Activated CD4-positive, CD25-positive, alpha-beta regulatory T cell (primary cell): ENCODE data around the gene OPALIN.
A peak's percentile ranks its signal among the peaks of the same experiment; 100 is the strongest.
"Not testable (repeated sequence)": the region's sequence is repeated elsewhere in the genome, so short reads cannot be mapped to it uniquely, and the experiment has no call there.

ENCODE experiments used
- DNase-seq, 4 experiments: peaks; one replicate each; lab custom pipeline; 2025; lab: John Stamatoyannopoulos, UW

The OPALIN gene

DNA sequence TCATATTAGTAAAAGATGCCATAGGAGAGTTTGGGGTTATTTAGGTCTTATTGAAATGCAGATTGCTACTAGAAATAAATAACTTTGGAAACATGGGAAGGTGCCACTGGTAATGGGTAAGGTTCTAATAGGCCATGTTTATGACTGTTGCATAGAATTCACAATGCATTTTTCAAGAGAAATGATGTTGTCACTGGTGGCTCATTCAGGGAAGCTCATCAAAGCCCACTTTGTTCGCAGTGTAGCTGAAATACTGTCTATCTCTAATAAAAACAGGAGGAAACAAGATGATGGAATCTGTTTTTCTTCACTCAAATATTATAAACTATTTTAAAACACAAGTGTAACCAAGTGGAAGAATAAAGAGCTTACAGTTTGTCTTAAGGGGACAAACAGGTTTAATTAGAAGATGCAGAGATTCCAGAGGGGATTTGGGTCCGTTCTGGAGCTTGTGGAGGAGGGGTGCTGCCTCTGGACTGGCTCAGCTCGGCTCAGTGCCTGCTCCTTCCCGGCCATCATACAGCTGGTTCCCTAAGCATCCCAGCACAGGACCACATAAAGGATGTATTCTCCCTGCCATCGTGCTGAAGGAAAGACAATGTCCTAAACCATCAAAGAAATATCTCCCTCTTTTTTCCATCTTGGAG lies 20.4 kb downstream of the OPALIN start:
- DNase-seq: no peak

DNA sequence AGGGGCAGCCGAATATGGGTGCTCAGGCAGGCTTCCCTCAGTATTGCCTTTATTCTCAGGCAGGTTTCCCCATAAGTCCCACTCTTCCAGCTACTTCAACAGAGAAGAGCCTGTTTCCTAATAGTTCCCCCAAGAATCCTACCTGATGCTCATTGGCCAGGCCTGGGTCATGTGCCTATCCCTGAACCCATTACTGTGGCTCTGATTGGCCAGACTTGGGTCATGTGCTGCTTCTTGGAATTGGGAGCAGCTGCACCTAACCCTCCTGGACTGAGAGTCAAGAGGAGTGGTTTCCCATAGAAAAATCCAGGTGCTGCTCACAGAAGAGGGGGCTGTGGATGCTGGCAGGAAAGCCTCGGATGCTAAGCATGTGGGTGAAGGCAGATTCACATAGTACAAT lies 21.7 kb downstream of the OPALIN start:
- no peak for DNase-seq

DNA sequence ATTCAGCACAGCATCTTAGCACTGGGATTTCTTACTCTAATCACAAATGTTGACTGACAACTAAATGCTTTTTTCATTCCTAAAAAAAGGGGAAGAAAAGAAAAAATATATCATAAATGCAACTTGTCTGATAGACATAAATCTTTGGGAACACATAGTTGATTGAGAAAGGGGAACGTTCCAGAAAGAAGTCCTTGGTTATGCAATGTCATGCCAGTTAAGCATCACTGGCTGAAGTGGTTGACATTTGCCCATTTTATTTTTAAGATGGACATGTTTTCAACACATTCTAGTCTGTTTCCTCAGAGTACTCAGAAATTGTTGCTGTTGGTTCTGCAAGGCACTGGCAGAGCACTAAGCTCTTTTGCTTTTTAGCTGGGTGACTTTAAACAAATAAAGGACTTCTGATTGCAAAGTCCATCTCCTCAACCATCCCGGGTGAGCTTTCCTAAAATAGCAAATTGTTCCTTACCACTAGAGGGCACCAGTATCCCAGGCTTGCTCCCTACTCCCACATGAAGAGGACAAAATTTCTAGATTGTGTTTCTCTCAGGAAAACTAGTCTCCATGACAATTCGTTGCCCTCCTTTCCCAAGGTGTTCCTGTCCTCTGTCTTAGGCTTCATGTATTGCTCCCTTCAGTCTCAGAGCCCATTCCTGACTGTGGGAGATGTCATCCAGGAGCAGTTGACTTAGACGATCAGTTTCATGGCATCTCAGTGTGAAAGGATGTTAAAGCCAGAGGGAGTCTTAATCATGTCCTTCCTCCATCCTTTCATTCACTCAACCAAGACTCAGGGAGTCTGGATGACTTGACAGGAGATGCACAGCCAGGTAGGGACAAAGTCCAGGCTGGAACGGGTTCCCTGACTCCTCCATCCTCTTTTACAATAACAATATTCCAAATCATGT lies 23.9 kb downstream of the OPALIN start:
- no peak for DNase-seq

DNA sequence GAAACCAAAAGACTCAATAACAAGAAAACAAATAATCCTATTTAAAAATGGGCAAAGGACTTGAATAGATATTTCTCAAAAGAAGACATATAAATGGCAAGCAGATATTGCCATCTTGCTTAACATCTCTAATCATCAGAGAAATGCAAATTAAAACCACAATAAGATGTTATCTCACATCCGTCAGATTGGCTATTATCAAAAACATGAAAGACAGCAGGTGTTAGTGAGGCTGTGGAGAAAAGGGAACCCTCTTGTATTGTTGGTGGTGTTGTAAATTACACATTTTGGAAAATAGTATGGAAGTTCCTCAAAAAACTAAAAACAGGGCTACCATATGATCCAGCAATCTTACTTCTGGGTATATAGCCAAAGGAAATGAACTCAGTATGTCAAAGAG lies 25.7 kb downstream of the OPALIN start:
- DNase-seq: no peak

DNA sequence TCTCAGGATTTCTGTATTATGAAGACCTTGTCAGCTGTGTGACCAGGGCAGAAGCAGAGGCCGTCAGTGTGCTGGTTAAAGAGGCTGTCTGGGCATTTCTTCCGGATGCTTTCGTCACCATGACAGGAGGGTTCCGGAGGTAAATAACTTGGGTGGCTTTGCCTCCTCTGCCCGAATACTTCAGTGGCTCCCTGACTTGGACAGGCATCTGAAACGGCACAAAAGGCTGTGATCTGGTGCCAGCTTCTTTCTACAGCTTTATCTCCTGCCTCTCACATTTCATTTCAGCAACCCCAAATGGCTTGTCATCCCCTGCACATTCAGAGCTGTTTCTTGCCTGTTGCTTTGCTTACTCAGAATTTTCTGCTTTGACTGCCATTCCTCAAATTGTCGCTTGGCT lies 31.3 kb downstream of the OPALIN start:
- no peak for DNase-seq

DNA sequence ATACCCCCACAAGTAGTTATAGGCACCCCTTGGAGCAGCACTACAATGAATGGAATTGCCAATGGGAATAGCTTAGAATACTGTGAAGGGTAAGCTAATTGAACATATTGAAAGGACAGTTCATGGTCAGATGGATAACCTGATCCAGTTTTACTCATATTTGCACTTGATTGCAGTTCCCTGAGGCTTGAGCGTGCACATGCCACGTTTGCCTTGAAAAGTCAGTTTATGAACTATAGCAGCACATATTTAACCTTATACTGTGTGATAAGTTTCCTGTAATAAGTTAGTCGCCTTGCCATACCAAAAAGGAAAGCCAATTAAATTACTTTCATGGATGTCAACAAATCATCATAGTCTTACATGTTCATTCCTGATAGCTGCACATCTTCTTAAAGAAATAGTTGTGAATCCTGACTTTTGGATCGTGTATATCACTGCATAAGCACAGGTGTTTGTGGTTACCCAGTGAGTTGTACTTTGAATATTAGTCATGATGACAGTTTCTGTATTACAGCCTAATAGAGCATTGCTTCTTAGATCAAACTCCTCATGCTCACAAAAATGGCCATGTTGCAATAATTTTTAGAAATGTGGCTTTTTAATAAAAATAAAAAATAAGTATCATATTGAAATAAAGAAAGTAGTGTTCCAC lies 33.0 kb downstream of the OPALIN start:
- no peak for DNase-seq

DNA sequence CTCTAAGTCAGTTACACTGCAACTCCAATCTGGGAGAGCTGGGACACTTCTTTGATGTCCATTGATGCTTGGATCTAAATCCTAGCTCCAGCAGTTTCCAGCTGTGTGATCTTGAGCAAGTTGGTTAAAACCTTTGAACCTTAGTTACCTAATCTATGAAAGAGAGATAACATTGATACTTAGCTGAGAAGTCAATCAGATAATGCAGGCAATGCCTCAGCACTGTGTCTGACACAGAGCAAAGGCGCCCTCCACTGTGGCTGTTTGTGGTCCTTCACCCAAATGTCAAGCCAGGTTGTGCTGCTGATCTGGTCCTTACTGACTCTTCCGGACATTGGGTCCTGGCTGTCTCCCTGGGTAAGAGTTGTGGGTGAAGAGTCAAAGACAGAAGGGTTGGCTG lies 34.4 kb downstream of the OPALIN start:
- no peak for DNase-seq

DNA sequence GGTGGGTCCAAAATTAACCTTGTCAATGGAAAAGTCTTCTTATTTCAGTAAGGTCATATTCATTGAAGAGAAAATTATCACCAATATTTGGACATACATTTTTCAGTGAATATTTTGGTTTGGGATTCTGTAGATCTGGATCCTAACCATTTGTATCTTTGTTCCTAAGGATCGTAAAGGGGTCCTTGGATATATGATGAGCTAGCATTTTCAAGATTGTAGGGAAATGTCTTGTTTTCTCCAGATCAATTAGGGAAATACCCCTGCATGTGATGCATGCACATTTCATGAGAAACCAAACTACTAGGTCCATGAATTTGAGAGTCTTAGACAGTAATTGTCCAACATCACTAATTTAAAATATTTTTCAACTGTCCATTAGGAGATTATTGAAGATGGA lies 36.5 kb downstream of the OPALIN start:
- DNase-seq: no peak

DNA sequence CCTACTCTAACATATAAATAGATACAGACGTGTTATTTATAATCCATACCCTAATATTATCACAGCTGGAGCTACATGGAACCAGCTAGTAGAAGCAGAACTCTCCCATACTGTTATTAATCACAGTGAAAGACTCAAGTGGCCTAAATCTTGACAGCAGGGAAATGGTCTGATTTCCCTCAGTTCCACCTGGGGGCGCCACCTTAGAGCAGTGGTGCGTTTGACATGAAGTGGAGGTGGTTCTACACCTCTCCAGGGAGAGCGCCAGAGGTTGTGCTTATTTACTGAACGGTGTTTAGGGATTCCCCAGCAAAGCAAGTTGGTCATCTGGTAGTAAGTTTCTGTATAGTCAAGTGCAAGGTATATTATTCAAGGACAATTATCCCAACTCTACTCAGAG lies 37.0 kb downstream of the OPALIN start:
- DNase-seq: no peak

DNA sequence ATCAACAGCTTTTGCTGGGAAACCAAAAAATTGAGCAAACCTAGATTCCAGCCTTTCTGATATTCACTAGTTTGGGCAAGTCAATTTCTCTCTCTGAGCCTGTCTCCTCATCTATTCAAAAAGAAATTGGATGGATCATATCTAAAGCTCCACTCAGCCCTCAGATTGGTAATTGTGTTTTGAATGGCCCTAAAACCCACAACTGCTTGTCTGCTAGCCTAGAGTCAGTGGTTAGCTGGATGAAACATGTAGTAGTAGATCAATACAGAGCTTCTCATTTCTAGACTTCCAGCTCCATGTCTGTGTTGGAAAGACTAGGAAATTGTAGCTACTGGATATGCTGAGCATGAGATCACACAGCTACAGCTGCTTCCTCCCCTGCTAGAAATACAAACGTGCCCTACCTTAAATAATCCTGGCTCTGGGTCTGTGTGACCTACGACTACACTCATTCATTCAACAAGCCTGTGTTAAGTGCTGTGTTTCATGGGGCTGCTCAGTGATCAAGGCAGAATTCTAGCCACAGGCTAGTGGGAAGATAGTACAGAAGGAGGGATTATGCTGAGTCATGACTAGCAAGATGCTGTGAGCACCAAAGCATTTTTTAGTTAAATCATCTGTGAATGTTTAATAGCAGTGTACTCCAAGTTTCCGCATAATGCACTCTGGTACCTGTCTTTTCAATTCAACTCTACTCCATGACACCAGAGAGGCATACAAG lies 38.9 kb downstream of the OPALIN start:
- no peak for DNase-seq

DNA sequence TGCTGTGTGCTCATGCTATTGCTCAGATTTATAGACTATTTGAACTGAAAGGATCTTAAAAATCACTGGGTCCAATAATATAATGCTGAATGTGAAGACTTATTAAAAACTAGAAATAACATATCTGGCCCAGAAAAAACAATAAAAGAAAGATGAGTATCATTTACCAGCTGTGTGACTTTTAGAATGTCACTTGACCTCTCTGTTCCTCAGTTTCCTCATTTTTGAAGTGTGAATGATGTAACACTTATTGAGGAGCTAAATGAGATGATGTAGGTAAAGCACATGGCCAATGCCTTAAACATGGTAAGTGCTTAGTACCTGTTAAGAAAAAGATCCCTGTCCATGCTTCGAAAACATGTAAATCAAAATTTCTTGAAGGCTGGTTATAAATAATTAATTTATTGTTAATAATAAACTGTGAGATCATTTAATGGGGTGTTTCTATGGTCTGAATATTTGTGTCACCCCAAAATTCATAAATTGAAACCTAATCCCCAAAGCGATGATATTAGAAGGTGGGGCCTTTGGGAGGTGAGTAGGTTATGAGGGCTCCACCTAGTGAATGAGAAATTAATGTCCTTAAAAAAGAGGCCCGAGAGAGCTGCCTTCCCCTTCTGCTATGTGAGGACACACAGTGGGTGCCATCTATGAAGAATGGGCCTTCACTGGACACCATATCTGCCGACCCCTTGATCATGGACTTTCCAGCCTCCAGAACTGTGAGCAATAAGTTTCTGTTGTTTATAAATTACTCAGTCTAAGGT lies 41.6 kb downstream of the OPALIN start:
- DNase-seq: no peak

DNA sequence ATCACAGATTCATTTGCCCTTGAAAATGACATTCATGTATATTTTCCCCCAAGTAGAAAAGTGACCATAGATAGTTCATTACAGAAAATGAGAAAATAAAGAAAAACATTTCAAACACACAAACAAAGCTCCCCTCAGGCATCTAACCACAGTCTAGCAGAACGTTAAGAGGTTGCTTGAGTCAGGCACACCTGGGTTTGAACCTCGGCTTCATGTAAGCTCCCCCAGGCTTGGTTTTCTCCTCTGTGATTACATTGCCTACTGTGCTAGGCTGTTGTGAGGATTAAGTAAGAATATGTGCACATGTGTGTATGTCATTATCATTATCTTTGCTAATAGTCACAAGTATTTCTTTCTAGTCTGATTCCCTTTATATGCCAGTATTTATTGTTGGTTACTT lies 45.5 kb downstream of the OPALIN start:
- no peak for DNase-seq

DNA sequence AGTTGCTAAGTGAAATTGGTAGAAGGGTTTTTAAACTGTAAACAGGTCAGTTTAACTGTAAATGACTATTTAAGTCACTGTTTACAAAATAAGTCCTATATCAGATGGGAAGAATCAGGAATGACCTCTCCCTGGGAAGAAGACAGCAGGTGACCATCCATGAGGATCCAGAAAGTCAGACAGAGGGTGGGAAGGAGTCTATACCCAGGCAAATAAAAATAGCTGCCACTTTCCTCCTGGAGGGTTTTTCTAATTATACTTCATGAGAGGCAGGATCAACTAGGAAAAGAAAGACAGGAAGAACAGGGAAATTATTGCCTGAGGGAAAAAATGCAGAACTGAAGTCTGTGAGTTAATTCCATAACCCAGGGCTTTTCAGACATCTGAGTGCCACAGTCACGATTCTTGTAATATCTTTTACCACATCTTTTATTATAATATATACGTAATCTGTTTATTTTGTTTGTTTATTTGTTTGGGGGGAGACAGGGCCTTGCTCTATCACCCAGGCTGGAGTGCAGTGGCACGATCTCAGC lies 47.6 kb downstream of the OPALIN start:
- no peak for DNase-seq

DNA sequence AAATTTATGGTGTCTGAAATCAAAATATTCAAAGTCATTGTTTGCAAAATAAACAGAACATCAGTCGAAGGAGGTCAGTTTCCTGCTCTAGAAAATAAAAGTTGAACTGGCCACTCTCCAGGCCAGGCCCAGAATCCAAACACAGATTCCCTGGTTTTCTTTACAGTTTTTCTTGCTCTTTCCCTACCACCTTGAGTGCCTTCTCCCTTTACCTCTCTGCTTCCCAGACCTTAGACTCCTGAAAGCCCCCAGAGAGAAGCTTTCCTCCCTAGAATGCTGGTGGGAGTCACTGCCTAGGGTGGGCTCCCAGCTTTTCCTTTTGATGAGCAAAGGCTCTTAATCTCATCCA lies 48.5 kb downstream of the OPALIN start:
- DNase-seq: no peak

DNA sequence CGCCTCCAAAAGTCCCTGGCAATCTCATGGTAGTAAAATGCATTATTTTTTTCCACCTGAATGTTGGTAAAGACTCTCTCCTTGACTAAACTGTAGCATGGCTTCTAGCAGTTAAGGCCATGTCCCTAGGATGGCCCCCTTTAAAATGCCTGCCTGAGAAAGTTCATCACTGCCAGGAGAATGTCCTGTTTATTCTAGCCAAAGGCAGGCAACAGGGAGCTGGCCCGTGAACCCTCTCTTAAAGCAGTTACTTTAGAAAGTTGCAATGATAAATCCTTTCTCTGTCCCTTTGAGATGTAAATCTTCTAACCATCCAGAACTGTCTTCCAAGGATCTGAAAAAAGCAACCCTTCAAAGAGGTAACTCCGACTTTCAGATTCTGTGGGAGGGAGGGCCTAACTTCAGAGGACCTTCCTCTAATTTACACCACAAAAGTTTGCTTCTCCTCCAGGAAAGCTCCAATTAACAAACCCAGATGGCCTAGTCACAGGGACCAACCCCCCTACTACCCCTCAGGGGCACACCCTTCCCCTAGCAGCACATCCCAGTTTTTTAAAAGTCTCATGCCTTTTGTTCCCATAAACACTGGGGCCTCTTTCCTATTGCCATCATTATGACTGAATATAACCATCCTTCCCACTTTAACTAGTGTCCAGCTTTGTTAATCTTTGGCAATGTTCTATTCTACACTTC lies 49.0 kb downstream of the OPALIN start:
- DNase-seq: no peak

DNA sequence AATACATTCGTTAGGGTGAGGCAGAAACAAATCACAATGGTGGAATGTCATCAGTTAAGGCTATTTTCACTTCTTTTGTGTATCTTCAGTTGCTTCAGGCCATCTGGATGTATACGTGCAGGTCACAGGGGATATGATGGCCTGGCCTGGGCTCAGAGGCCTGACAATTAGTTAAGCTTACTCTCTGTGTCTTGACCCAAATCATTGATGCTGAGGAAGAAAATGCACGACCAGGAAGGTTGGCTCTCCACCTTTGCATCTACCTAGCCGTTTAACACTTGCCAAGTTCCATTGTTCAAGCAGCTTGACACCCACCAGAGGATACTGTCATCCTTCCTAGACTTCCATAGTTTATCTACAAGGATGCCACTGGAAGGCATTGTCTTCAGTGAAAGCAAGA lies 49.9 kb downstream of the OPALIN start:
- DNase-seq: not testable (repeated sequence)

DNA sequence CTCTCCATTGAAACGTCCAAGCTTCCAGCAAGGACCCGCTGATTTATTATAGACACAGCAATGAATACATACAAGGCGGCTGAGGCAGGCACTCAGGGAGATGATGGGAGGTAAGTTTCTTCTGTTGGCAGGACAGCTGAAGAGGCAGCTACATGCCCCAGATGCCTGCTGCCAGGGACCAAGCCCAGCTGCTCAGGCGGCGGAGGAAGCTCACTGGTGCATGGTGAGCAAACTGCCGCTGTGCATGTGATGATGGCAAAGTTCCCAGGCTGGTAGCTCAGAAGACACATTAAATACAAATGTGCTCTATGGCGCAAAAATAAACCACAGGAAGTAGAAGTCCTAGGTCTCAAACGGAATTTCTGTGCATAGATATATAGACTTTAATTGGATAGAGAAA lies 52.3 kb downstream of the OPALIN start:
- peak in 1 of 4 experiments; percentile 3 for DNase-seq

DNA sequence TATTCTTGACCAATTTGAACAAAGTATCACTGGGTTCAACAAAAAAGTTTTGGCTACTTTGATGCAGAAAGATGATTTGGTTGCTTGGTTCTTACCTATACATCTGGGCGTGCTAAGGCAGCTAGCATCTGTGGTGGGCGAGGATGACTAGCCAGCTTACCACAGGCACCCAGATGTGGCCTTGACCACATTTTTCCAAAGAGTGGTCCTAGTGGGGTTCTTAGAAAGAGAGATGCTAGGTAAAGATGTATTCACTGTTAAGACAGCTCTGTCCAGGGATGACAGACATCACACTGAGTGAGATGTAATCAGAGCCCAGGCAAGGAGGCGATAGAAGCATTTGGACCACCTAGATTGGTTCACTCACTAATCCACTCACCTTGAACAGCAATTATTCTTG lies 53.8 kb downstream of the OPALIN start:
- no peak for DNase-seq

DNA sequence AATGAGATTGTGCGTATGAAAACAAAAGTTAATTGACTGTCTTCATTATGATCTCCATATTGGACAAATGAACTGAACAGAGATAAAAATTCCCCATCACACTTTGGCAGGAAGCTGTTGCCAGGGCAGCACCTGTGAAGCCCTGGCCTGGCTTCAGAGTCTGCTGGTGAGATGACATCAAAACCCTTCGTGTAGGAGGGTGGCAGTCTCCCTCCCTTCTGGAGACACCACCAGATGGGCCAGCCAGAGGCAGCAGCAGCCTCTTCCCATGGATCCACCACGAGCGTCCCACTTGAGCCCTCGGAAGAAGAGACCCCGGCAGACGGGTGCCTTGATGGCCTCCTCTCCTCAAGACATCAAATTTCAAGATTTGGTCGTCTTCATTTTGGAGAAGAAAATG lies 54.6 kb downstream of the OPALIN start, which contains the start of gene DNTT:
DNTT (plus strand) TSS at position 205 of the 400 bp plus-strand sequence; CDS start at position 269, 64 bp downstream.
- DNase-seq: no peak

DNA sequence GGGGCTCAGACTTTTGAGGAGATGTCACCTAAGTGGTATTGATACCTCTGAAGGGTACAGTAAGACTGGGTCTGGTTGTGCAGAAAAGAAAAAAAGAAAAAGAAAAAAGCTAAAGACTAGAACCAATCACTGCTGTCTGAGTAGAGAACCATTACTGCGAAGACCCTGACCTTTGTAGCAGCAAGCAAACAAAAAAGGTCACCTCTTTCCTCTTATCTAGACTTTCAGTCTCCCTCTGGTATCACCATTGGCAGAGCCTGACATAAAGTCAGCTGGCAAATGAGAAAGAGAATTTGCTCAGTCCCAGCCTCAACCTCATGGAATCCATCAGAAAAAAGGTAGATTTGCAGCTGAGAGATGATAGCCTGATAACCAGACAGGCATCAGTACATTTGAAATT lies 57.2 kb downstream of the OPALIN start:
- no peak for DNase-seq

DNA sequence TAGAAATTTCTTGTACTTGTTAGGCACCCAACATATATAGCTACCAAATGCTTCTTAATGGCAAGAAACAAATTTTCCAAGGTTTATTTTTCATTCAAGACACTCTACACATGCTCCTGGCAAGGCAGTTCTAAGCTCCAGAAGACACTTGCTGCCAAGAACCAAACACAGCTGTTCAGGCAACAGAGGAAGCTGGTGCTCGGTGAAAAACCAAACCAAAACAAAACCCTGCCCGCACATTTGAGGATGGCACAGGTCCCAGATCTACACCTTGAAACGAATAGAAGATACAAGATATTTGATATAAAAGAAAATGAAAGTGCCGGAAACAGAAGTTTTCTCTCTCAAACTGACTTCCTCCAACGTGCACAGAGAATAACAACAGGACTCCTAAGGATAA lies 59.4 kb downstream of the OPALIN start:
- DNase-seq: no peak
